ENCODE data around the gene SOWAHA. TPM values are rescaled to one million over a fixed set of nuclear protein-coding genes. Genes with fewer than 3 reads are reported as not detected.

SOWAHA gene
- polyA plus RNA-seq, 1 donor from 2014 or later = 23.4 TPM

- Histone ChIP-seq H4K20me1 (ENCODE audit: insufficient read depth) (no peaks in the 10 kb centered on the region), H3K79me2 (replicated peaks; ENCODE audit: insufficient read depth, low read length) (peaks cover 8% of the 10 kb centered on the region), H3K9me3 (ENCODE audit: low read length) (no peaks in the 10 kb centered on the region), H3K9me2 (ENCODE audit: insufficient read depth, low read length) (no peaks in the 10 kb centered on the region), H3K36me3 (ENCODE audit: insufficient read depth, low read length) (no peaks in the 10 kb centered on the region), H3K27me3 (ENCODE audit: insufficient read depth, low read depth, low read length) (no peaks in the 10 kb centered on the region), H3K27ac (ENCODE audit: low read length) (no peak overlapping the region), H2AFZ (ENCODE audit: low read depth, low read length) (no peak overlapping the region), H3K4me2 (ENCODE audit: low read length) (no peak overlapping the region), H3K4me3 (ENCODE audit: low read length) (no peak overlapping the region), H3F3A (ENCODE audit: insufficient read depth, low read length, poor library complexity, severe bottlenecking) (no peaks in the 10 kb centered on the region), H3K9ac (ENCODE audit: low read length) (no peak overlapping the region)
- no peak for TF ChIP-seq POLR2AphosphoS5 (IDR thresholded peaks at IDR 0.05)
- no peak for TF ChIP-seq EZH2 (IDR thresholded peaks at IDR 0.05; ENCODE audit: borderline replicate concordance, insufficient read depth, low read length, poor library complexity, severe bottlenecking)
- TF ChIP-seq REST (IDR thresholded peaks at IDR 0.05; ENCODE audit: borderline replicate concordance) = no peak
- no peak for TF ChIP-seq EP300 (conservative IDR thresholded peaks at IDR 0.05; ENCODE audit: poor library complexity, severe bottlenecking)
- no peak for TF ChIP-seq MXI1 (conservative IDR thresholded peaks at IDR 0.05; ENCODE audit: poor library complexity, severe bottlenecking)
- no peak for TF ChIP-seq CTCF (IDR thresholded peaks at IDR 0.05; ENCODE audit: poor library complexity, severe bottlenecking)
- TF ChIP-seq RAD21 (conservative IDR thresholded peaks at IDR 0.05) = no peak
- no peak for TF ChIP-seq SMC3 (conservative IDR thresholded peaks at IDR 0.05; ENCODE audit: poor library complexity)
- no peak for TF ChIP-seq TAF1 (IDR thresholded peaks at IDR 0.05; ENCODE audit: low read depth)
Measured at GRCh38 chr5:132765311-132766019, 47.6 kb upstream of the SOWAHA start.

- TF ChIP-seq REST (IDR thresholded peaks at IDR 0.05; ENCODE audit: borderline replicate concordance) (no peak), RAD21 (conservative IDR thresholded peaks at IDR 0.05) (no peak), CTCF (IDR thresholded peaks at IDR 0.05; ENCODE audit: poor library complexity, severe bottlenecking) (no peak), TAF1 (IDR thresholded peaks at IDR 0.05; ENCODE audit: low read depth) (no peak), SMC3 (conservative IDR thresholded peaks at IDR 0.05; ENCODE audit: poor library complexity) (no peak), POLR2AphosphoS5 (IDR thresholded peaks at IDR 0.05) (no peak), MXI1 (conservative IDR thresholded peaks at IDR 0.05; ENCODE audit: poor library complexity, severe bottlenecking) (no peak), EZH2 (IDR thresholded peaks at IDR 0.05; ENCODE audit: borderline replicate concordance, insufficient read depth, low read length, poor library complexity, severe bottlenecking) (no peak), EP300 (conservative IDR thresholded peaks at IDR 0.05; ENCODE audit: poor library complexity, severe bottlenecking) (no peak)
- H3K79me2 ChIP-seq (replicated peaks; ENCODE audit: insufficient read depth, low read length) = peaks cover 8% of the 10 kb centered on the region
- no peaks in the 10 kb centered on the region for H3F3A ChIP-seq (ENCODE audit: insufficient read depth, low read length, poor library complexity, severe bottlenecking)
- H3K4me2 ChIP-seq (ENCODE audit: low read length) = no peak overlapping the region
- H3K9ac ChIP-seq (ENCODE audit: low read length) = no peak overlapping the region
- no peak overlapping the region for H3K27ac ChIP-seq (ENCODE audit: low read length)
- H3K27me3 ChIP-seq (ENCODE audit: insufficient read depth, low read depth, low read length) = no peaks in the 10 kb centered on the region
- no peaks in the 10 kb centered on the region for H4K20me1 ChIP-seq (ENCODE audit: insufficient read depth)
- no peak overlapping the region for H2AFZ ChIP-seq (ENCODE audit: low read depth, low read length)
- no peaks in the 10 kb centered on the region for H3K36me3 ChIP-seq (ENCODE audit: insufficient read depth, low read length)
- no peak overlapping the region for H3K4me3 ChIP-seq (ENCODE audit: low read length)
- no peaks in the 10 kb centered on the region for H3K9me2 ChIP-seq (ENCODE audit: insufficient read depth, low read length)
- H3K9me3 ChIP-seq (ENCODE audit: low read length) = no peaks in the 10 kb centered on the region
Measured at GRCh38 chr5:132766020-132766805, 46.9 kb upstream of the SOWAHA start.

Data from neural cell (in vitro differentiated cells).